ENCODE measurements around the gene SMOC2.
"Not testable (repeated sequence)": the region's sequence is repeated elsewhere in the genome, so short reads cannot be mapped to it uniquely, and the experiment has no call there.

SMOC2 gene

DNA sequence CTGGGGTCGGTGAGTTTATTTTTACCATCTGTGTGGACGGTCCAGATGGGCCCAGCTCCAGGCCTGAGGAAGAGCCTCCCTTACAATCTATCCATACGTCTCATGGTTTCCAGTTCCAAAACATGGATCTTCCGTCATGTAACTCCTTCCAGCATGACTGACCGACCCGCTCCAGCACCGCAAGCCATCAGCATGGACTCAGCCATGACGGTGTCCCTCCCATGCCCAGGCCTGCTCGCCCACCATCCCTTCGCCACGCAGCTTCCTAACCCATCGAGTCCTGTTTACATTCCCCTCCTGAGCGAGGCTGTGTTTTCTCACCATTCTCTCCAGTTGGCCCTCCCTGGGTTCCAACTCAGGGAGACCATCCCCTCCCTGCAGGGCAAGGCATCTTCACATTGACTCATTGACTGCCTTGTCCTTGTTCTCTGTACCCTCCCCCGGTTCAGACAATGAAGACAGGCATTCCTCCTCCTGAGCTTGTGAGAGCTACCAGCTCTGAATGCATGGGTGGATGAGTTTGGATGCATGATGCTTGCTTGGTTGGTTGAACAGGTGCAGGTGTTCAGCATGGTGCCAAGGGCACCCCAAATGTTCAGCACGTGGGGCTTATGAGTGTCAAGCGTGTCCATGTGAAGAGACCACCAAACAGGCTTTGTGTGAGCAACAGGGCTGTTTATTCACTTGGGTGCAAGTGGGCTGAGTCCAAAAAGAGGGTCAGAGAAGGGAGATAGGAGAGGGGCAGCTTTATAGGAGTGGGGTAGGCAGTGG lies 235.8 kb downstream of the SMOC2 start:
- Histone ChIP-seq H3K9me3 (no peaks in the 10 kb centered on the region), H3K4me3 (ENCODE audit: low read depth, low read length) (no peak overlapping the region), H3K27me3 (no peaks in the 10 kb centered on the region), H3K36me3 (no peaks in the 10 kb centered on the region), H3K4me1 (no peaks in the 10 kb centered on the region)
- TF ChIP-seq, protein P1, sequence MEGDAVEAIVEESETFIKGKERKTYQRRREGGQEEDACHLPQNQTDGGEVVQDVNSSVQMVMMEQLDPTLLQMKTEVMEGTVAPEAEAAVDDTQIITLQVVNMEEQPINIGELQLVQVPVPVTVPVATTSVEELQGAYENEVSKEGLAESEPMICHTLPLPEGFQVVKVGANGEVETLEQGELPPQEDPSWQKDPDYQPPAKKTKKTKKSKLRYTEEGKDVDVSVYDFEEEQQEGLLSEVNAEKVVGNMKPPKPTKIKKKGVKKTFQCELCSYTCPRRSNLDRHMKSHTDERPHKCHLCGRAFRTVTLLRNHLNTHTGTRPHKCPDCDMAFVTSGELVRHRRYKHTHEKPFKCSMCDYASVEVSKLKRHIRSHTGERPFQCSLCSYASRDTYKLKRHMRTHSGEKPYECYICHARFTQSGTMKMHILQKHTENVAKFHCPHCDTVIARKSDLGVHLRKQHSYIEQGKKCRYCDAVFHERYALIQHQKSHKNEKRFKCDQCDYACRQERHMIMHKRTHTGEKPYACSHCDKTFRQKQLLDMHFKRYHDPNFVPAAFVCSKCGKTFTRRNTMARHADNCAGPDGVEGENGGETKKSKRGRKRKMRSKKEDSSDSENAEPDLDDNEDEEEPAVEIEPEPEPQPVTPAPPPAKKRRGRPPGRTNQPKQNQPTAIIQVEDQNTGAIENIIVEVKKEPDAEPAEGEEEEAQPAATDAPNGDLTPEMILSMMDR (IDR thresholded peaks at IDR 0.05; ENCODE audit: low read depth, low read length): no peak
- DNase-seq: no peak

DNA sequence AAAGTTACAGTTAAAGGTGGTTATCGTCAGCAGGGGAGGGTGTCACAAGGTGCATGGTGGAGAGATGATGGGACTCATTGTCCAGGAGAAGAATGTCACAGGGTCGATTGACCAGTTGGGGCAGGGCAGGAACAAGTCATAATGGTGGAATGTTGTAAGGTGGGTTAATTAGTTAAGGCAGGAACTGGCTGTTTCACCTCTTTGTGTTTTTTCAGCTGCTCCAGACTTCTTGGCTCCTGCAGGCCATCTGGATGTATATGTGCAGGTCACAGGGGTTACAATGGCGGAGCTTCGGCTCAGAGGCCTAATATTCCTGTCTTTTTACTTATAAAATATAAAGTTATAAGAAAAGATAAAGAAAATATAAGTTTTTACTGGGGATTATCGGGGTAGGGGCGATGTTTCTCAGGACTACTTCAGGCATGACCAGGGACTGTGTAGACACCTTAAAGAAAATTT lies 236.4 kb downstream of the SMOC2 start:
- not testable (repeated sequence) for H3K4me1 ChIP-seq; H3K36me3 ChIP-seq; H3K9me3 ChIP-seq; H3K4me3 ChIP-seq (ENCODE audit: low read depth, low read length); H3K27me3 ChIP-seq; DNase-seq

DNA sequence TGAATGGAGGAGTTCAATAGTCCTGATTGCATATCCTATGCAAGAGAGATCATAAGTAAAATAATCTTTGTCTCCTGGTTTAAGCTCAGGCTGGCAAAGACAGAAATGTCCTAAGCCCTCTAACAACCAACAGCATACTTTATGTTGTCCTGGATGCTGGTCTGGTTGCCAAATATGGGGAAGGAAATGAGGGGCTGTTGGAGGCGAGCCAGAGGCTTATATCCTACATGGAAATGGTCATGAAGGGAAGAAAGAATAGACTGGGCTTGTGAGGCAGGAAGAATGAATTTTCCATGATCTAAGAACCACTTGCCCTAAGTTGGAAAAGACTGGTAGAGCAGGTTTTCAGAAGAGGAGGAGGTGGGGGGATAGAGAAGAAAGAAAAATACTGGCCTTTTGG lies 237.1 kb downstream of the SMOC2 start:
- no peaks in the 10 kb centered on the region for H3K9me3 ChIP-seq
- H3K4me3 ChIP-seq (ENCODE audit: low read depth, low read length): no peak overlapping the region
- TF ChIP-seq, protein P1 (IDR thresholded peaks at IDR 0.05; ENCODE audit: low read depth, low read length): no peak
- no peak for DNase-seq
- H3K4me1 ChIP-seq: no peaks in the 10 kb centered on the region
- H3K36me3 ChIP-seq: no peaks in the 10 kb centered on the region
- no peaks in the 10 kb centered on the region for H3K27me3 ChIP-seq

DNA sequence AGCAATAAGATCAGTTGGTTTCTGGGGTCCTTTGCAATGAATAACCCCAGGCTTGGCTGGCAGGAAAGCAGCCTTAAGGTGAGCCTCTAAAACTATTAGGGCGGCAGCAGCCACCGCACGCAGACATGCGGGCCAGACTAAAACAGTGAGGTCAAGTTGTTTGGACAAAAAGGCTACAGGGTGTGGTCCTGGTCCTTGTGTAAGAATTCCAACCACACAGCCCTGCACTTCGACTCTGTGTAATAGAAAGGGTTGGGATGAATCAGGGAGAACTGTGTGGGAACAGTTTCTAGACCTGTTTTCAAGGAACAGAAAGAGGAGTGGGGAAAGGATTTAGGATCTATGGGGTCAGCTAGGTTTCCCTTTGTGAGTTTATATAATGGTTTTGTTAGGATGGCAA lies 237.6 kb downstream of the SMOC2 start:
- Histone ChIP-seq H3K9me3 (no peaks in the 10 kb centered on the region), H3K27me3 (no peaks in the 10 kb centered on the region), H3K4me1 (no peaks in the 10 kb centered on the region), H3K36me3 (no peaks in the 10 kb centered on the region), H3K4me3 (ENCODE audit: low read depth, low read length) (no peak overlapping the region)
- DNase-seq: no peak
- TF ChIP-seq, protein P1 (IDR thresholded peaks at IDR 0.05; ENCODE audit: low read depth, low read length): no peak

DNA sequence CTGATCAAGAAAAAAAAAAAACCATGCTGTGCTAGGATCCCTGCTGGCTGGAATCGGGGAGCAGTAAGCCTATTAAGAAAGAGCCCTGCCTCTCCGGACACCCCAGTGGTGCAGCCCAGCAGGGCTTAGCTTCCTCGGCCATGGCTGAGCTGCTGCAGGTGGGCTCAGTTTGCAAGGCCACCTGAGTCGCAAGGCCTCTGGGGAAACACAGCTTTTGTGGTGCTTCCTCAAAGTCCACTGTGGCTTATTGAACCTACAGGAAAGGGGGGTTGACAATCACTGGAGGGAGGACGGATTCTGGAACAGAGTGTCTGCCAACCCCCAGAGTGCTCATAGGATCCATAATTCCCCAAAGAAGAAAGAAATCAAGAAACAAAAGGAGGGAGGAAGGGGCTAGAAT lies 240.8 kb downstream of the SMOC2 start:
- H3K27me3 ChIP-seq: no peaks in the 10 kb centered on the region
- H3K9me3 ChIP-seq: no peaks in the 10 kb centered on the region

DNA sequence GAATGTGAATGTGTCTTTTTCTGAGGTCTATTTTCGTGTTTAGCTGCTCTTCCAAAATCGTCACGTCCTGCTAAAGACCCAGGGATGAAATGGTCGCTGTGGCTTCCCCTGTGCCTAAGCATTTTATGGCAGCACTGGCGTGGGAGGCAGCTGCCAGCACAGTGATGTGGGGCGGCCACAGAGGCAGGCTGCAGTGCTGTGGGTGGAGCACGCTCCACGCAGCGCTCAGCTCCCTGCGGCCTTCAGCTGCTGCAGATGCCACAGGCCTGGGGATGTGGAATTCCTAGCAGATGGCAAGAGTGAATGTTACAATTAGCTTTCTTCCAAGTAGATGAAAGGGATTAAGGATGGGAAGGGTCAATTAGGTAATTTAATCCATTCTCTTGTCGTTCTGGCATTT lies 242.6 kb downstream of the SMOC2 start:
- H3K9me3 ChIP-seq: no peaks in the 10 kb centered on the region
- TF ChIP-seq, protein P1 (IDR thresholded peaks at IDR 0.05; ENCODE audit: low read depth, low read length): no peak
- no peak overlapping the region for H3K4me3 ChIP-seq (ENCODE audit: low read depth, low read length)
- no peaks in the 10 kb centered on the region for H3K36me3 ChIP-seq
- no peak for DNase-seq
- no peaks in the 10 kb centered on the region for H3K4me1 ChIP-seq
- H3K27me3 ChIP-seq: no peaks in the 10 kb centered on the region

More for the DNA sequence above, 240.8 kb downstream of the SMOC2 start:
- TF ChIP-seq, protein P1 (IDR thresholded peaks at IDR 0.05; ENCODE audit: low read depth, low read length): no peak
- Histone ChIP-seq H3K4me3 (ENCODE audit: low read depth, low read length) (no peak overlapping the region), H3K36me3 (no peaks in the 10 kb centered on the region), H3K4me1 (no peaks in the 10 kb centered on the region)
- no peak for DNase-seq

All from BE2C (cell line).